Lower leg skin (tissue), 3 donors: ENCODE data around the gene FAM13A.

Experiments
- CTCF ChIP-seq, 3 donors: fragments of 450-650 bp; IDR thresholded peaks; one replicate each; pipeline ENCODE4 v1.5.1; 2016; ENCODE audit warnings: antibody characterized with exemption in 3 of 3, mild to moderate bottlenecking in 3 of 3, moderate library complexity in 2 of 3
- POLR2A ChIP-seq, 2 donors: fragments of 450-650 bp; IDR thresholded peaks; one replicate each; pipeline ENCODE4 v1.6.1; 2016 to 2017; ENCODE audit warnings: antibody characterized with exemption in 2 of 2, mild to moderate bottlenecking in 1 of 2, moderate library complexity in 1 of 2

DNA sequence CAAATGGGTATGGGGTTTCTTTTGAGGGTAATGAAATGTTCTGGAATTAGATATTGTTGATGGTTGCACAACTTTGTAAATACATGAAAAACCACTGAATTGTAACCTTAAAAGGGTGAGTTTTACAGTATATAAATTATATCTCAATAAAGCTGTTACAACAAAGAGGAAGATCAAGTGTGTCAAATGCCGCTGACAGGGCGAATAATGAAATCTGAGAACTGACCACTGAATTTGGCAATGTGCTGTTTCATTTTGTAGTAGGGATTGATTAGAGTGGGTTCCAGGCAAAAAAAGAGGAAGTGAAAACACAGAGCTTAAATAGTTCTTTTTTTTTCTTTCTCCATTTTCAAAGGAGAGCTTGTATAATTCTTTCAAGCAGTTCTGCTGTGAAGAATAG lies 198.2 kb downstream of the FAM13A start:
- TF ChIP-seq CTCF (IDR thresholded peaks at IDR 0.05) (no peak), POLR2A (IDR thresholded peaks at IDR 0.05) (no peak)
